ENCODE data around the gene ZNF747.
"Not testable (repeated sequence)": the region's sequence is repeated elsewhere in the genome, so short reads cannot be mapped to it uniquely, and the experiment has no call there.

ZNF747 gene

GRCh38 chr16:30557707-30557956 is 23.0 kb upstream of the ZNF747 start:
- no peak for DNase-seq

GRCh38 chr16:30556125-30556473 is 21.4 kb upstream of the ZNF747 start:
- DNase-seq = no peak

DNA sequence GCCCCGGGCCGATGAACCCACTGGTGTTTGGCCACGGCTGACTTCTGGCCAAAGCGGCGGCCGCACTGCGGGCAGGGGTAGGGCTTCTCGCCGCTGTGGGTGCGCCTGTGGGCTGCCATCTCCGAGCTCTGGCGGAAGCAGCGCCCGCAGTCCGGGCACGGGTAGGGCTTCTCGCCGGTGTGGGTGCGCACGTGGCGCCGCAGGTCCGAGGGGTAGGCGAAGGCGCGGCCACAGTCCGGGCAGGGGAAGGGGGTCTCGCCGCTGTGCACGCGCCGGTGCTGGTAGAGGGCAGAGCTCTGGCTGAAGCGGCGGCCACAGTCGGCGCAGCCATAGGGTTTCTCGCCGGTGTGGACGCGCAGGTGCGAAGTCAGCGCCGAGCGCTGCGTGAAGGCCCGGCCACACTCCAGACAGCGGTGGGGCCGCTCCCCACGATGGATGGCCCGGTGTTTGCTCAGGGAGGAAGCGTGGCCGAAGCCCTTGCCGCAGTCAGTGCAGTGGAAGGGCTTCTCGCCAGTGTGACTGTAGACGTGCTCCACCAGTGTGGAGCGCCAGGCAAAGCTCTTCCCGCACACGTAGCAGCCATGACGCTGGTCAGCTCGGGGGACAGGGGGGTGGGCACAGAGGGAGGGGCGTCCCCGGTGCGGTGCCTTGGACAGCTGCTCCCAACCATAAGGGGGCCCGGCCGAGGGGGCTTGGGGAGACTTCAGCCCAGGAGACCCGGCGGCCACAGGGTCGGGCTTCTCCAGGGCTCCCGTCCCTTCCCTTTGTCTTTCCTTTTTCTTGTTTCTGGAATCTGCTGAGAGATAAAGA is 20.9 kb upstream of the ZNF747 start:
- no peak for DNase-seq

- DNase-seq = no peak
Measured at GRCh38 chr16:30554557-30555314, 20.1 kb upstream of the ZNF747 start.

DNA sequence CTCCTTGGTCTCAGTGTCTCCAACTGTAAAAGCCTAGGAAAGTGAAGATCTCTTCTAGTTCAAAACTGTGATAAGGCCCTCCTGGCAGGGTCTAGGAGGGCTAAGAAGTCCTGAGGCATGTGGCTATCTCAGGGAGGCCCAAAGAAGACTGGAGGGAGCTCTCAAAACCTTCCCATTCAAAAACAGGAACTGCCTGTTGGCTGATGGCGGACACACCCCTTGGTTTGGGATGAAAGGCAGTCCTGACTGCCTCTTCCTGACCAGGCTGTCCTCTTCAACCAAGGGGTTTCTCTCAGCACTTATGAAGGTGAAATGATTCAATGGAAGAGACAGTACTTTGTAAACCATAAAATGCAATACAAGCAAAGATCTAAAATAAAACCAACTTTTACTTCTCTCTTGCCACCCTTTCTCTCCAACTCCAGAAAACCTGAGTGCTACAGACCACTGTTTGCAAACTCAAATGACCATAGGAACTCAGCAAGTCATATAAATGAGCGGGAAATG is 18.8 kb upstream of the ZNF747 start:
- DNase-seq = no peak

- DNase-seq = no peak
Measured at GRCh38 chr16:30552956-30553355, 18.3 kb upstream of the ZNF747 start.

DNA sequence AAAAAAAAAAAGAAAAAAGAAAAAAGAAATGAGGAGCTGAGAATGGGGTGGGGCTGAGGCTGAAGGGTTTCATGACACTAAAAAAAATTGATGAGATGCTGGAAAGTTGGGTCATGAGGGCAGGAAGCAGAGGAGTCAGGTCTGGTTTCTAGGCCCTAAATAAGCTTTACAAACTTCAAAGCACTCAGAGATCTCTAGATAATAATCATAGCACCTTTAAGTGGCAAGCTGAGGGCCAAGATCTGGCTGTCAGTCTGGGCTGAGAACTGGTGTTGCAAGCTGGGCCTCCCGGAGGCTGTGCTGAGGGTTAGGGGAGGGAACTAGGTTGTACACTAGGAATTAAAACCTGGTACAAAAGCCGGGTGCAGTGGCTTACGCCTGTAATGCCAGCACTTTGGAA is 17.1 kb upstream of the ZNF747 start:
- no peak for DNase-seq

DNA sequence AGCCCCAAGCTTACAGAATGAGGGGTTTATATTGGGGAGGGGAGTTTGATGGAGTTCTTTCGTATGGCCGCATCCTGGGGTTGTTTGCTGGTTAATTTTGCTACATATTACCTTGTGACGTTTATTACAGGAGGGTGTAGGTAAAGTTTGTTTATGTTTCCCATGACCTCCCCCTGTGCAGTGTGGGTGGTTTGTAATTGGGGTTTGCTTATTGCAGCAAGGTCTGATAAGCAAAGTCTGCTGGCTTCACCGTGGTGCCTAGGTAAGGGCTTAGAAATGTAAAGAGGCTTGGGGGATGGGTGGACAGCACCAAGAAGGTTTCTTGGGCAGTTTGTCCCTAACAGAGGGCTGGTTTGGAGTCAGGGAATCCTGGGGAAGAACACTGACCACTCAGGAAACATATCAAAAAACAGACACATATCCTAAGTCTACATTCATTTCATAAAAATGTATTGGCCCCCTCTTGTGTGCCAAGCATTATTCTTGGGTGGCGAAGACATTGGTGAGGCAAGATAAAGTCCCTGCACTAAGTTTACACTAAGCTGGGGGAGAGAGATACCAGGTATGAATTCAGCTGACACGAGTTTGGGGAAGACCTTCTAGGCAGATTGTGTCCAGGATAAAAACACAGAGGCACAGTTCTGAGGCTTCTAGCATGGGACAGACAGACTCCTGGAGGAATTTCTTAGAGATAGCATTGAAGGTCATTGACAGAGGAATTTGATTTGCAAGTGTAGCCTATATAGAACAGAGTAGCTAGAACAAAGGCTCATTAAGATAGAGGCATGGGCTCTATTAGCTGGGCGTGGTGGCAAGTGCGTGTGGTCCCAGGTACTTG is 14.0 kb upstream of the ZNF747 start:
- DNase-seq = no peak

GRCh38 chr16:30546115-30546514 is 11.5 kb upstream of the ZNF747 start:
- no peak for DNase-seq

GRCh38 chr16:30543067-30543466 is 8.4 kb upstream of the ZNF747 start:
- no peak for DNase-seq

DNA sequence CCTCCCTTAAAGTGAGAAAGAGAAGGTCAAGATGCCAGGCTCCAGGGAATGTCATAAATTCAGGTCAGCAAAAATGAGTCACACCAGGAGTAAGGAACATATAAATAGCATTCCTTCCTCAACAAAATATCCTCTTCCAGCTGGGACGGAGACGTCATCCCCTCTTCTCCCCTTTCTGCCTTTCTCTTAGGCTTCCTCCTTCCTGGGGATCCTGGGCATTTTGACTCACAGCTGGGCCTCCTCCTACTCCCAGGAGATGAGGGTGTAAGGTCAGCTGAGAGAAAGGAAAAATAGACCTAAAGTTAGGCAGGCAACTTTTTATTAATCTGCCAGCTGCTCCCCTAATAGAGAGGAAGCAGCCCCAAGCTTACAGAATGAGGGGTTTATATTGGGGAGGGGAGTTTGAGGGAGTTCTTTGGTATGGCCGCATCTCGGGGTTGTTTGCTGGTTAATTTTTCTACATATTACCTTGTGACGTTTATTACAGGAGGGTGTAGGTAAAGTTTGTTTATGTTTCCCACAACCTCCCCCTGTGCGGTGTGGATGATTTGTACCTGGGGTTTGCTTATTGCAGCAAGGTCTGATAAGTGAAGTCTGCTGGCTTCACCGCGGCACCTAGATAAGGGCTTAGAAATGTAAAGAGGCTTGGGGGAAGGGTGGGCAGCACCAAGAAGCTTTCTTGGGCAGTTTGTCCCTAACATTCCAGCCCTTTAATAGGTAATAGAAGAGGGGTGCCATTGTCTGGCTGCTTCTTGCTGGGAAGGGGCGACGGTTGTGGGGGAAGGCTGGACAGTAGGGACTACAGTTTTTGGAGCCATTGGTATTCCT is 7.1 kb upstream of the ZNF747 start:
- no peak for DNase-seq

DNA sequence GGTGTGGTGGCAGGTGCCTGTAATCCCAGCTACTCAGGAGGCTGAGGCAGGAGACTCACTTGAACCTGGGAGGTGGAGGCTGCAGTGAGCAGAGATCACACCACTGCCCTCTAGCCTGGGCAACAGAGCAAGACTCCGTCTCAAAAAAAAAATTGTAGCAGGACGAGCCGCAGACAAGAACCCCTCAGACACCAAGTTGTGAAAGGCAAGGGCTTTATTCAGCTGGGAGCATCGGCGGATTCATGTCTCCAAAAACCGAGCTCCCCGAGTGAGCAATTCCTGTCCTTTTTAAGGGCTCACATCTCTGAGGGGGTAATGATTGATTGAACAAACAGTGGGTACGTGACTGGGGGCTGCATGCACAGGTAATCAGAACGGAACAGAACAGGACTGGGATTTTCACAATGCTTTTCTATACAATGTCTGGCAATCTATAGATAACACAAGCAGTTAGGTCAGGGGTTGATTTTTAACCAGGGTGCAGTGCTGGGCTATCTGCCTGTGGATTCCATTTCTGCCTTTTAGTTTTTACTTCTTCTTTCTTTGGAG is 6.3 kb upstream of the ZNF747 start:
- DNase-seq = not testable (repeated sequence)

GRCh38 chr16:30539986-30540526 is 5.4 kb upstream of the ZNF747 start:
- DNase-seq = not testable (repeated sequence)

GRCh38 chr16:30539000-30539964 is 4.6 kb upstream of the ZNF747 start:
- no peak for DNase-seq

DNA sequence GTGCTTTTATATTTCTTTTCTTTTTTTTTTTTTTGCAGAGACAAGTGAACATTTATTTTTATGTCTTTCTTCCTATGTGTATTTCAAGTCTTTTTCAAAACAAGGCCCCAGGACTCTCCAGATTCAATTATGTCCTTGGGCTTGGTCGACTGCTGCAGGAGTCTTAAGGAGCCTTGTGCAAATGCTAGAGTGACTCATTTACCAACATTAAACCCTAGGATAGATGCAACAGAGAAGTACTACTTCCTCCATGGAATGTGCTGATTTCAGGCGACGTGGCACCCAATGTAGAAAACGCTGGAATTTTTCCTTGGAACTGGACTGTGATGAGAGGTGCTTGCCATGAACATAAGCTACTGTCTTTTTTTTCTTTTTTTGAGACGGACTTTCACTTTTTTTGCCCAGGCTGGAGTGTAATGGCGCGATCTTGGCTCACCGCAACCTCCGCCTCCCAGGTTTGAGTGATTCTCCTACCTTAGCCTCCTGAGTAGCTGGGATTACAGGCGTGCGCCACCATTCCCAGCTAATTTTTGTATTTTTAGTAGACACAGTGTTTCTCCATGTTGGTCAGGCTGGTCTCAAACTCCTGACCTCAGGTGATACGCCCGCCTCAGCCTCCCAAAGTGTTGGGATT is 1.9 kb upstream of the ZNF747 start:
- DNase-seq = peak in 1 of 2 experiments; percentile 11

GRCh38 chr16:30535777-30536190 is 1.1 kb upstream of the ZNF747 start:
- peak; percentile 65 to 69 for DNase-seq

GRCh38 chr16:30535106-30535776 is 583 bp upstream of the ZNF747 start:
- no peak for DNase-seq

GRCh38 chr16:30533748-30534367 is 800 bp downstream of the ZNF747 start:
- no peak for DNase-seq

- DNase-seq = no peak
Measured at GRCh38 chr16:30533146-30533522, 1.5 kb downstream of the ZNF747 start.
